ENCODE data around the gene ZNF75A. TPM values are rescaled to one million over a fixed set of nuclear protein-coding genes. Genes with fewer than 3 reads are reported as not detected.

The ZNF75A gene
- total RNA-seq, 4 donors from 2014 or later: 13.2 to 30.1 (median 20.4) TPM

- no peak for ATAC-seq (ENCODE audit: low FRiP score)
- DNase-seq (ENCODE audit: low spot score): no peak
- TF ChIP-seq CTCF (IDR thresholded peaks at IDR 0.05): no peak
Observed at GRCh38 chr16:3327514-3327913, 22.2 kb downstream of the ZNF75A start.

GRCh38 chr16:3328104-3328503 lies 22.8 kb downstream of the ZNF75A start:
- ATAC-seq (ENCODE audit: low FRiP score) (no peak), DNase-seq (ENCODE audit: low spot score) (no peak)
- no peak for TF ChIP-seq CTCF (IDR thresholded peaks at IDR 0.05)

- no peak for DNase-seq (ENCODE audit: low spot score)
- ATAC-seq (ENCODE audit: low FRiP score): no peak
- TF ChIP-seq CTCF (IDR thresholded peaks at IDR 0.05): no peak
Observed at GRCh38 chr16:3328643-3329042, 23.3 kb downstream of the ZNF75A start.

- ATAC-seq (ENCODE audit: low FRiP score) (no peak), DNase-seq (ENCODE audit: low spot score) (no peak)
- TF ChIP-seq CTCF (IDR thresholded peaks at IDR 0.05): no peak
Observed at GRCh38 chr16:3346041-3346440, 40.7 kb downstream of the ZNF75A start.

- TF ChIP-seq CTCF (IDR thresholded peaks at IDR 0.05): no peak
- ATAC-seq (ENCODE audit: low FRiP score) (no peak), DNase-seq (ENCODE audit: low spot score) (no peak)
Observed at GRCh38 chr16:3347586-3347985, 42.3 kb downstream of the ZNF75A start.

- no peak for TF ChIP-seq CTCF (IDR thresholded peaks at IDR 0.05)
- DNase-seq (ENCODE audit: low spot score): no peak
- ATAC-seq (ENCODE audit: low FRiP score): no peak
Observed at GRCh38 chr16:3348547-3349167, 43.4 kb downstream of the ZNF75A start.

GRCh38 chr16:3349175-3349574 lies 43.9 kb downstream of the ZNF75A start:
- DNase-seq (ENCODE audit: low spot score) (no peak), ATAC-seq (ENCODE audit: low FRiP score) (no peak)
- TF ChIP-seq CTCF (IDR thresholded peaks at IDR 0.05): no peak
